GM10266 (cell line): Measurements from ENCODE around the gene CDK2AP2.

ENCODE experiments used
- DNase-seq: peaks from one replicate; pipeline ENCODE4 v3.0.0; 2012; ENCODE audit errors: extremely low spot score
- TF ChIP-seq, protein P1 (sequence below): IDR thresholded peaks from 2 replicates; pipeline ENCODE4 v1.5.1; 2012; ENCODE audit warnings: mild to moderate bottlenecking, low read depth; ENCODE audit not compliant: control insufficient read depth, insufficient read depth; ENCODE audit errors: missing control alignments

CDK2AP2 gene

DNA sequence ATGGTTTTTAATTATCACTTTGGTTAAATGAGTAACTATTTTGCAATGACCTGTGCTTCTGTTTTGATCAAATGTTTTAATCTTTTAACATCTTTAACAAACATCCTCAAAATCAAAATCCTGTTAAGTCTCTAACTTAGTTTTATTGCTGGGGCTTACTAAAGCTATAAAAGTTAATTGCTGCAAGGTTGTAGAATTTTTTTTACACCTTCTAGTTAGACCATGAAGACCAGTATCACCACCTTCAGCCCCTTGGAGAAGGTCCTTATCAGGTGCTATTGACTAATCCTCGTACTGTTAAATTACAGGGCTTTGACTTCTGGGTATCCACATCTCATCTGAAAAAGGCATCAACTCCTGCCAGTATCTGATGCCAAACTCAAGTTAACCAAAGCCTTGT is 27.6 kb upstream of the CDK2AP2 start:
- no peak for DNase-seq
- TF ChIP-seq, protein P1, sequence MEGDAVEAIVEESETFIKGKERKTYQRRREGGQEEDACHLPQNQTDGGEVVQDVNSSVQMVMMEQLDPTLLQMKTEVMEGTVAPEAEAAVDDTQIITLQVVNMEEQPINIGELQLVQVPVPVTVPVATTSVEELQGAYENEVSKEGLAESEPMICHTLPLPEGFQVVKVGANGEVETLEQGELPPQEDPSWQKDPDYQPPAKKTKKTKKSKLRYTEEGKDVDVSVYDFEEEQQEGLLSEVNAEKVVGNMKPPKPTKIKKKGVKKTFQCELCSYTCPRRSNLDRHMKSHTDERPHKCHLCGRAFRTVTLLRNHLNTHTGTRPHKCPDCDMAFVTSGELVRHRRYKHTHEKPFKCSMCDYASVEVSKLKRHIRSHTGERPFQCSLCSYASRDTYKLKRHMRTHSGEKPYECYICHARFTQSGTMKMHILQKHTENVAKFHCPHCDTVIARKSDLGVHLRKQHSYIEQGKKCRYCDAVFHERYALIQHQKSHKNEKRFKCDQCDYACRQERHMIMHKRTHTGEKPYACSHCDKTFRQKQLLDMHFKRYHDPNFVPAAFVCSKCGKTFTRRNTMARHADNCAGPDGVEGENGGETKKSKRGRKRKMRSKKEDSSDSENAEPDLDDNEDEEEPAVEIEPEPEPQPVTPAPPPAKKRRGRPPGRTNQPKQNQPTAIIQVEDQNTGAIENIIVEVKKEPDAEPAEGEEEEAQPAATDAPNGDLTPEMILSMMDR, result no peak

DNA sequence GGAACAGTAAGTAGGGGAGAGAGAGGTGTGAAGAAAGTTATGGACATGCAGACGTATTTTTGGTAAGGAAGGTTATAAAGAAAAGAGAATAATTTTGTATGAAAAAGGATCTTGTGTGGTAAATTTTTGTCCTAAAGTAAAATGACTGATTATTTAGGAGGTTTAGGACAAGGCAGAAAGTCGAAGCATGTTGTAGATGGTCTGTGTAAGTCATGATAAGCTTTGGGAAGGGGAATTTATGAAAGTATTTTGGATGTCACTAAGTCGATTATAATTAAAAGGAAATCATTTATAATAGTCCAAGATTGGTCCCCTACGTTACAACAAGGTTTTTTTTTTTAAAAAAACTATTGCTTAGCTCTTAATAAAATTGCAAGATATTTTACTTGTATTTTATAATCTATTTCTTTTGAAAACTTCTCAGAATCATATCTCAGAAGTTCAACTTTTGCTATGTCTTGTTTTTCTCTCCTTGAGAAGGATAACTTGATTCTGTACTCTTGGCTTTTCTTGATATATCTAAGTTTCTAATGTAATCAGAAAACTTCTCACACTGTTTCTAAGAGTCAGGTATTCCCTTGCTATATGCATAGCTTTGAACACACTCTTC is 26.2 kb upstream of the CDK2AP2 start:
- DNase-seq, result no peak
- TF ChIP-seq, protein P1, result no peak

DNA sequence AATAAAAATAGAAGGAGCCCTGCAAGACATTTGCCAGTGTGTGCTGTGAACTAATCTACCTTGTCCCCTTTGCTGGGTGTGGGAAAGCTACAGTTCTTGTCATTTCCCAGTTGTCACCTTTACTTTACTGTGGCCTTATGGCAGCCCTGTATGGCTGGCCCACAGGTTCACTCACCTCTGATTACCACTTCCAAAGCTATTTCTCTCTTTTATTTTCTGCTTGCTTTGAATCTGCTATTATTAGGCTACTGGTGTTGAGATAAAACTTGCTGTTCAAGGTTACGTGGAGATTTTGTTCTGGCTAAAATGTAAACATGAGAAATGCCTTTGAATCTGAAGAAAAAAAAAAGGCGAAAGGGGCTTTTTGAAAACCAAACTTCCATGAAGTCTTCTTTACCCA is 24.9 kb upstream of the CDK2AP2 start:
- no peak for DNase-seq
- TF ChIP-seq, protein P1, result no peak

DNA sequence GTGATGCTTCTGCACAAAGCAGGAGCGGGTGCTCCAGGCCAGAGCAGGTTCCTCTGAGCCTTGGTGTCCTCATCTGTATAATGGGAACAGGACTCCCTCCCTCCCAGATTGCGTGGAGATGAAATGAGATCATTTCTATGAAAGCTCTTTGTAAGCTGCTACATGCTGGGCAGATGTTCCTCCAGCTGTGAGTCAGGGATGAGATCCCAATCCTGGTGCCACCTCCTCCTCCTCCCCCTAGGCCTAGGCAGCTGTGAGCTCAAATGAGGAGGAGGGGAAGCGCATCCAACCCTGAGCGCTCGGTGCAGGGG is 22.3 kb upstream of the CDK2AP2 start:
- TF ChIP-seq, protein P1, result no peak
- DNase-seq, result no peak

DNA sequence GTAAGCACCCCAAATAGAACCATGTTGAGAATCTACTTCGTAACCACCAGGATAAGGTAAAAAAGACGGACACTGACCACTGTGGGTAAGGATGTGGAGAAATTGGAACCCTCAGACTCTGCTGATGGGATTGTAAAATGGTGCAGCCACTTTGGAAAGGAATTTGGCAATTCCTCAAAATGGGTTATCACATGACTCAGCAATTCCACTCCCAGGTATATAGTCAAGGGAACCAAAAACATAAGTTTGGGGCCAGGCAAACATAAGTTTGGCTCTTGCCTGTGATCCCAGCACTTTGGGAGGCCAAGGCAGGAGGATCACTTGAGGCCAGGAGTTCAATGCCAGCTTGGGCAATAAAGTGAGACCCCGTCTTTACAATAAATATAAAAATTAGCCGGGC is 20.4 kb upstream of the CDK2AP2 start:
- TF ChIP-seq, protein P1, result no peak
- DNase-seq, result no peak

DNA sequence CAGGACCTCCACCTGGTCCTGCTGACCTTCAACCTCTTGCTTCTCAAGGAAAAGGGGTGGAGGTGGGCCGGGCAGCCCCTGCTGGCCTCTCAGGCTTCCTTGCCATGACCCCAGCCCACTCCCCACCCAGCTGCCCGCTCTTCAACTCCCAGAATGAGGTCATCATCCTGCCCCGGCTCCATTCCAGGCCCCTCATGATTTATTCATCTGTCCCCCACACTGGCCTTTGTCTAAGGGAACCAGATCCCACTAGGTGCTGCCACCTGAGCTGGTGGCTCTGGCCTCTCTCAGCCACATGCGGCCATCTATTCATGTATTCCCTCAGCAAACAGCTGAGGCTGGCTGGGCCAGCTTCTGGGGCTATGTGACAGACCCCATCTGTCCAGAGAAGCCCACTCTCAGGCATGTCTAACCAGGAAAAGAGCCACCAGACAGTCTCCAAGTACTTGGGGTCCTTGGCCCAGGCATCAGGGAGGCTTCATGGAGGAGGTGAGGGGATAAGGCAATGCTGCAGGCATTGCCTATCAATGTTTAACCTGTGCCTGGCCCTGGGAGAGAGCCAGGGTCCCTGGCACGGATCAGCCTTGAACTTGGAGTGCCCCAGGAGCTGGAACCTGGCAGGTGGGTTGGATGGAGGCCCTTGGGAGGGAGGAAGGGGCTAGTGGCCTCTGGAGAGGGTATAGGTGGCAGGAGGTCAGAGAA is 17.5 kb upstream of the CDK2AP2 start:
- DNase-seq, result no peak
- TF ChIP-seq, protein P1, result no peak

DNA sequence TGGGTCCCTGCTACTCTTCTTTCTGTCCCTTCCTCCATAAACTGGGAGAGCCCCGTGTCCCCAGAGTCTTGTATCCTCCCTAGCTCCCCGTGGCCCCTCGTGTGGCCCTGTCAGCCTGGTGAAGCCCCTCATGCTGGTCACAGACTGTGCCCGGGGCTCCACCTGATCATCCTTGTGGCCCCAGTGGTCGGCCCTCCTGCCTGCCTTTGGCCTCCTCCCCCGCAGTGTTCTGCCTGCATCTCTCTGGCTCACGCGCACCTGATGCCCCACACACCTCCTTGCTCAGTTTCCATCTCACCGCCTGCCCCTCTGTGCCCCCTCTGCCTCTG is 16.5 kb upstream of the CDK2AP2 start:
- DNase-seq, result no peak

More for the DNA sequence above, 16.5 kb upstream of the CDK2AP2 start:
- TF ChIP-seq, protein P1, result no peak
